Neuronal stem cell (in vitro differentiated cells): Measurements from ENCODE around the gene LAMA2.
"Not testable (repeated sequence)": the region's sequence is repeated elsewhere in the genome, so short reads cannot be mapped to it uniquely, and the experiment has no call there.

ENCODE experiments used
- DNase-seq: peaks from one replicate; pipeline ENCODE4 v3.0.0-alpha.2; 2013; ENCODE audit warnings: low spot score
- H2AFZ ChIP-seq: one replicate; pipeline ENCODE4 v1.6.1; 2013; ENCODE audit warnings: mild to moderate bottlenecking, low read length, inconsistent platforms
- H2AK5ac ChIP-seq: 2 replicates; pipeline ENCODE4 v1.6.1; 2013; ENCODE audit warnings: low read depth, mild to moderate bottlenecking, inconsistent platforms, low read length, moderate library complexity, mixed read lengths
- H2BK120ac ChIP-seq: 2 replicates; pipeline ENCODE4 v1.6.1; 2013; ENCODE audit warnings: low read depth, mild to moderate bottlenecking, inconsistent platforms, low read length, moderate library complexity, mixed read lengths
- H2BK12ac ChIP-seq: one replicate; pipeline ENCODE4 v1.6.1; 2013; ENCODE audit warnings: low read length, inconsistent platforms
- H2BK15ac ChIP-seq: 2 replicates; pipeline ENCODE4 v1.6.1; 2013; ENCODE audit warnings: mild to moderate bottlenecking, low read length, inconsistent platforms, mixed read lengths
- H2BK5ac ChIP-seq: one replicate; pipeline ENCODE4 v1.6.1; 2013; ENCODE audit warnings: inconsistent platforms, mild to moderate bottlenecking, low read length, moderate library complexity
- H3K14ac ChIP-seq: one replicate; pipeline ENCODE4 v1.6.1; 2013; ENCODE audit warnings: low read length, inconsistent platforms
- H3K18ac ChIP-seq: 2 replicates; pipeline ENCODE4 v1.6.1; 2013; ENCODE audit warnings: low read length, inconsistent platforms
- H3K23ac ChIP-seq: 2 replicates; pipeline ENCODE4 v1.6.1; 2013; ENCODE audit warnings: low read depth, mild to moderate bottlenecking, mixed read lengths, low read length, inconsistent platforms; ENCODE audit not compliant: poor library complexity
- H3K27ac ChIP-seq: replicated peaks from 3 replicates; pipeline ENCODE4 v1.5.1; 2013; ENCODE audit warnings: low read length, inconsistent platforms
- H3K27me3 ChIP-seq, 3 experiments: 2 replicates each; pipeline ENCODE4 v1.6.1; 2013; ENCODE audit warnings: low read length in 3 of 3, mild to moderate bottlenecking in 2 of 3, inconsistent platforms in 1 of 3, low read depth in 1 of 3, mixed read lengths in 1 of 3, moderate library complexity in 1 of 3; ENCODE audit not compliant: control insufficient read depth in 3 of 3, insufficient read depth in 3 of 3
- H3K36me3 ChIP-seq, 2 donors: replicated peaks in 1 of 2; 2 replicates each; pipeline ENCODE4 v1.6.1; 2013; ENCODE audit warnings: low read length in 2 of 2; ENCODE audit not compliant: control insufficient read depth in 2 of 2, insufficient read depth in 2 of 2
- H3K4ac ChIP-seq: 2 replicates; pipeline ENCODE4 v1.6.1; 2013; ENCODE audit warnings: inconsistent platforms, mild to moderate bottlenecking, low read length, moderate library complexity
- H3K4me1 ChIP-seq, 2 donors: 1 replicate in 1 of 2; 2 replicates in 1 of 2; pipeline ENCODE4 v1.6.1; 2013; ENCODE audit warnings: low read length in 2 of 2, low read depth in 1 of 2; ENCODE audit not compliant: control insufficient read depth in 2 of 2, insufficient read depth in 1 of 2
- H3K4me2 ChIP-seq: one replicate; pipeline ENCODE4 v1.6.1; 2013; ENCODE audit warnings: mild to moderate bottlenecking, low read length, inconsistent platforms; ENCODE audit not compliant: insufficient read depth, poor library complexity, severe bottlenecking
- H3K4me3 ChIP-seq, 2 donors: 2 replicates each; pipeline ENCODE4 v1.5.1; 2013; ENCODE audit warnings: low read length in 2 of 2, mild to moderate bottlenecking in 2 of 2, inconsistent platforms in 1 of 2, moderate library complexity in 1 of 2
- H3K79me1 ChIP-seq: one replicate; pipeline ENCODE4 v1.6.1; 2013; ENCODE audit warnings: low read depth, mild to moderate bottlenecking, inconsistent platforms, low read length, moderate library complexity
- H3K9ac ChIP-seq: one replicate; pipeline ENCODE4 v1.6.1; 2013; ENCODE audit warnings: mild to moderate bottlenecking, low read depth, low read length, inconsistent platforms; ENCODE audit not compliant: poor library complexity
- H3K9me3 ChIP-seq, 2 donors: replicated peaks in 1 of 2; 2 replicates each; pipeline versions ENCODE3 to v1.6.1; 2013; ENCODE audit warnings: low read length in 2 of 2, mild to moderate bottlenecking in 2 of 2, inconsistent platforms in 1 of 2, low read depth in 1 of 2, mixed read lengths in 1 of 2, moderate library complexity in 1 of 2; ENCODE audit not compliant: control insufficient read depth in 2 of 2, insufficient read depth in 1 of 2
- H4K8ac ChIP-seq: one replicate; pipeline ENCODE4 v1.6.1; 2013; ENCODE audit warnings: low read depth, mild to moderate bottlenecking, inconsistent platforms, low read length, moderate library complexity
- H4K91ac ChIP-seq: one replicate; pipeline ENCODE4 v1.6.1; 2013; ENCODE audit warnings: low read length, low read depth, mild to moderate bottlenecking, inconsistent platforms; ENCODE audit not compliant: poor library complexity
- WGBS, 2 donors: extraction: QIAGEN DNeasy Blood & Tissue Kit; methylation state at CpG; one replicate each; pipeline ENCODE4 v1.1.7; 2013; ENCODE audit warnings: missing lambda C conversion rate in 2 of 2, mixed read lengths in 1 of 2; ENCODE audit not compliant: insufficient read length in 2 of 2, insufficient replicate concordance in 1 of 2; ENCODE audit errors: extremely low coverage in 2 of 2; 5-methylcytosine and 5-hydroxymethylcytosine counted together

Gene LAMA2

GRCh38 chr6:129053143-129053542 lies 170.2 kb downstream of the LAMA2 start:
- not testable (repeated sequence) for H2AK5ac ChIP-seq, DNase-seq, H3K4me3 ChIP-seq, H3K27me3 ChIP-seq, H3K4ac ChIP-seq, H3K4me2 ChIP-seq, H3K18ac ChIP-seq, H3K79me1 ChIP-seq, H3K27ac ChIP-seq, H2BK120ac ChIP-seq, H2BK15ac ChIP-seq, H3K36me3 ChIP-seq, H3K4me1 ChIP-seq, H4K8ac ChIP-seq, H2AFZ ChIP-seq, H2BK12ac ChIP-seq, H3K9me3 ChIP-seq, H3K14ac ChIP-seq, H2BK5ac ChIP-seq, H3K9ac ChIP-seq, H3K23ac ChIP-seq, H4K91ac ChIP-seq
- WGBS, 2 donors, result no CpG with 5 or more reads among the region's 13 CpGs

- Histone ChIP-seq H3K9ac (no peak overlapping the region), H3K27me3 (no peaks in the 10 kb centered on the region), H3K4me1 (peaks cover 0 to 4% of the 10 kb centered on the region in 2 donors), H4K91ac (no peak overlapping the region), H2AK5ac (no peak overlapping the region), H2AFZ (no peak overlapping the region), H3K4me2 (no peak overlapping the region), H3K79me1 (no peaks in the 10 kb centered on the region), H2BK15ac (no peak overlapping the region), H3K9me3 (no peaks in the 10 kb centered on the region), H2BK5ac (no peak overlapping the region), H3K18ac (no peak overlapping the region), H4K8ac (no peak overlapping the region), H3K4ac (no peak overlapping the region), H2BK12ac (no peak overlapping the region), H2BK120ac (no peak overlapping the region), H3K14ac (no peak overlapping the region), H3K23ac (no peak overlapping the region), H3K27ac (no peak overlapping the region), H3K4me3 (no peak overlapping the region), H3K36me3 (no peaks in the 10 kb centered on the region)
- no CpG with 5 or more reads among the region's 3 CpGs for WGBS, 2 donors
- no peak for DNase-seq
Observed at GRCh38 chr6:129055796-129056195, 172.9 kb downstream of the LAMA2 start.

GRCh38 chr6:129059650-129060049 lies 176.7 kb downstream of the LAMA2 start:
- H3K27ac ChIP-seq, result no peak overlapping the region
- H4K91ac ChIP-seq, result no peak overlapping the region
- H3K23ac ChIP-seq, result no peak overlapping the region
- H2AFZ ChIP-seq, result no peak overlapping the region
- no peak overlapping the region for H4K8ac ChIP-seq
- peaks cover 0 to 4% of the 10 kb centered on the region in 2 donors for H3K4me1 ChIP-seq
- no peaks in the 10 kb centered on the region for H3K9me3 ChIP-seq
- no peak overlapping the region for H3K9ac ChIP-seq
- no peak overlapping the region for H2AK5ac ChIP-seq
- H3K27me3 ChIP-seq, result no peaks in the 10 kb centered on the region
- H3K36me3 ChIP-seq, result no peaks in the 10 kb centered on the region
- no peak overlapping the region for H2BK12ac ChIP-seq
- no peak overlapping the region for H3K4me3 ChIP-seq
- H2BK120ac ChIP-seq, result no peak overlapping the region
- no peak overlapping the region for H3K4me2 ChIP-seq
- H2BK15ac ChIP-seq, result no peak overlapping the region
- H3K14ac ChIP-seq, result no peak overlapping the region
- H3K18ac ChIP-seq, result no peak overlapping the region
- H3K79me1 ChIP-seq, result no peaks in the 10 kb centered on the region
- H2BK5ac ChIP-seq, result no peak overlapping the region
- WGBS, 2 donors, result no CpG with 5 or more reads among the region's 2 CpGs
- H3K4ac ChIP-seq, result no peak overlapping the region
- no peak for DNase-seq

- H4K8ac ChIP-seq, result no peak overlapping the region
- H3K79me1 ChIP-seq, result no peaks in the 10 kb centered on the region
- H3K9me3 ChIP-seq, result peaks cover 0 to 3% of the 10 kb centered on the region in 2 donors
- H2AK5ac ChIP-seq, result no peak overlapping the region
- H3K27me3 ChIP-seq, result no peaks in the 10 kb centered on the region
- H4K91ac ChIP-seq, result no peak overlapping the region
- H3K4ac ChIP-seq, result no peak overlapping the region
- H2BK12ac ChIP-seq, result no peak overlapping the region
- no peak for DNase-seq
- no peak overlapping the region for H3K18ac ChIP-seq
- H3K4me1 ChIP-seq, result no peaks in the 10 kb centered on the region
- H3K4me2 ChIP-seq, result no peak overlapping the region
- no peak overlapping the region for H2AFZ ChIP-seq
- no peak overlapping the region for H2BK15ac ChIP-seq
- H2BK120ac ChIP-seq, result no peak overlapping the region
- no peak overlapping the region for H3K14ac ChIP-seq
- H3K23ac ChIP-seq, result no peak overlapping the region
- H3K27ac ChIP-seq, result no peak overlapping the region
- H3K36me3 ChIP-seq, result no peaks in the 10 kb centered on the region
- H3K4me3 ChIP-seq, result no peak overlapping the region
- H2BK5ac ChIP-seq, result no peak overlapping the region
- H3K9ac ChIP-seq, result no peak overlapping the region
Observed at GRCh38 chr6:129069006-129069405, 186.1 kb downstream of the LAMA2 start.
